ENCODE results near the gene MBNL2.

DNA sequence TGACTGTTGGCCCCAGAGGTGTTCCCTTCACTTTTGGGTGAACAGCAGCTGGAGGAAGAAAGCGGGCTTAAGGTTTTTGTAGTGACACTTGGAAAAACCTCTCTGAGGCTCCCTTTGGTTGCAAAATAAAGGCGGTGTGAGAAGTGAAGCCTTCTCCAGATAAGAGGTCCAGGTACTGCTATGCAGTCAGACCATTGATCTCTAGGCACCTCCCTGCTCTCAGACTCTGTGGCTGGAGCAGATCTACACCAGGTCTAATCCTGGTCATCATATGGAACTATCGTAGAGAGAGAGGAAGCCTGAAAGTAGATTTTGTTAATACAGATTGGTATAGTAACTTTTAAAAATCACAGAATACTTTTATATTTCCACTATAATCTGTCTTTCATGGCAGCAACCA, 47.5 kb downstream of the MBNL2 start:
- TF ChIP-seq EZH2 (IDR thresholded peaks at IDR 0.05; ENCODE audit: insufficient read depth, poor library complexity, severe bottlenecking): no peak
- no peak for TF ChIP-seq EZH2phosphoT487 (IDR thresholded peaks at IDR 0.05; ENCODE audit: insufficient read depth, low read depth)
